Panc1 (cell line): ENCODE measurements around the gene STMND1. TPM values are rescaled to one million over a fixed set of nuclear protein-coding genes. Genes with fewer than 3 reads are reported as not detected.

Source experiments
- ATAC-seq: fragments of 200-7000 bp; cut with Tn5 transposase; 2 replicates; pipeline ENCODE4 v1.9.1; 2020; ENCODE audit warnings: mild to moderate bottlenecking, moderate library complexity
- BruUV-seq: library from RNA; stranded (reverse); fragments of 400-500 nt; replicated peaks from 2 replicates; lab custom pipeline; 2021; lab: Mats Ljungman, UMichigan
- CTCF ChIA-PET: fragments of 300-600 bp; sonication (Branson Sonifier 250); formaldehyde crosslinking; loops from one replicate; lab custom pipeline; 2022; ENCODE audit warnings: antibody characterized with exemption; lab: Charles Lee
- POLR2A ChIA-PET: fragments of 300-600 bp; sonication (Branson Sonifier 250); formaldehyde crosslinking; loops from one replicate; lab custom pipeline; 2022; ENCODE audit warnings: antibody characterized with exemption; lab: Charles Lee
- DNase-seq: peaks from one replicate; pipeline ENCODE4 v3.0.0-alpha.2; 2010; ENCODE audit warnings: low read depth, low spot score
- H3K27ac ChIP-seq: 2 replicates; pipeline ENCODE4 v1.5.1; 2011; ENCODE audit warnings: mild to moderate bottlenecking, low read length, inconsistent platforms
- H3K27me3 ChIP-seq: fragments of 200-500 bp; sonication (Bioruptor generic); 2 replicates; pipeline ENCODE4 v1.6.0; 2014; ENCODE audit warnings: low read length, inconsistent platforms; ENCODE audit not compliant: control insufficient read depth, insufficient read depth
- H3K36me3 ChIP-seq: fragments of 200-500 bp; sonication (Bioruptor generic); 2 replicates; pipeline ENCODE4 v1.5.1; 2014; ENCODE audit warnings: inconsistent platforms, mild to moderate bottlenecking, low read length, moderate library complexity; ENCODE audit not compliant: control insufficient read depth, insufficient read depth
- H3K4me1 ChIP-seq: 2 replicates; pipeline ENCODE4 v1.5.1; 2011; ENCODE audit warnings: inconsistent platforms, mild to moderate bottlenecking, low read length, moderate library complexity; ENCODE audit not compliant: control insufficient read depth, insufficient read depth
- H3K4me3 ChIP-seq, 2 experiments: 2 replicates each; pipeline ENCODE4 v1.5.1; 2011 to 2012; ENCODE audit warnings: low read depth in 2 of 2, low read length in 2 of 2, mild to moderate bottlenecking in 2 of 2, inconsistent platforms in 1 of 2, moderate library complexity in 1 of 2
- H3K9me3 ChIP-seq: fragments of 200-500 bp; sonication (Bioruptor generic); 2 replicates; pipeline ENCODE4 v1.5.1; 2014; ENCODE audit warnings: low read depth, mild to moderate bottlenecking, inconsistent platforms, low read length, moderate library complexity; ENCODE audit not compliant: control insufficient read depth, insufficient read depth
- POLR2AphosphoS5 ChIP-seq: IDR thresholded peaks from 2 replicates; pipeline ENCODE4 v1.6.1; 2012; ENCODE audit warnings: mild to moderate bottlenecking, low read depth, low read length, moderate library complexity
- REST ChIP-seq, 2 experiments: IDR thresholded peaks; 2 replicates each; pipeline ENCODE4 v1.6.1; 2011 to 2012; ENCODE audit warnings: low read depth in 2 of 2, control low read depth in 1 of 2, low read length in 1 of 2, mild to moderate bottlenecking in 1 of 2, moderate library complexity in 1 of 2; ENCODE audit not compliant: insufficient read depth in 1 of 2
- SIN3A ChIP-seq: IDR thresholded peaks from 2 replicates; pipeline ENCODE4 v1.6.1; 2012; ENCODE audit warnings: low read depth, mild to moderate bottlenecking, low read length, moderate library complexity, borderline replicate concordance; ENCODE audit not compliant: insufficient read depth
- TCF7L2 ChIP-seq: IDR thresholded peaks from 2 replicates; pipeline ENCODE4 v1.6.1; 2011; ENCODE audit warnings: mild to moderate bottlenecking, low read depth, low read length, inconsistent platforms
- in situ Hi-C: cut with HindIII; loops from 2 replicates; pipeline ENCODE4 v1.10.0; 2016; ENCODE audit warnings: low sequenced_read_pairs, low pct_unique_long_range_greater_than_20kb
- intact Hi-C: fragments of 100-400 bp; cut with micrococcal nuclease; formaldehyde crosslinking; loops from one replicate; pipeline ENCODE4 v1.10.0; 2022; ENCODE audit not compliant: unreplicated experiment
- total RNA-seq: library from RNA; stranded (reverse); gene quantifications from one replicate; pipeline ENCODE4 v1.2.1, GENCODE V29; 2021; ENCODE audit not compliant: unreplicated experiment
- TF ChIP-seq, protein P1 (sequence below): fragments of 450-650 bp; IDR thresholded peaks from 2 replicates; pipeline ENCODE4 v1.5.1; 2017; ENCODE audit warnings: mild to moderate bottlenecking

STMND1 gene
- total RNA-seq, 1 experiment from 2014 or later, result not detected

GRCh38 chr6:17116117-17116440 lies 14.2 kb downstream of the STMND1 start:
- Histone ChIP-seq H3K27me3 (no peaks in the 10 kb centered on the region; the same call in 1 of the 2 replicates), H3K9me3 (no peaks in the 10 kb centered on the region), H3K4me3 (no peak overlapping the region), H3K27ac (no peak overlapping the region), H3K36me3 (no peaks in the 10 kb centered on the region), H3K4me1 (no peaks in the 10 kb centered on the region)
- DNase-seq (no peak), ATAC-seq (peak; percentile 51)
- ChIA-PET POLR2A (no interaction called here), CTCF (no interaction called here)
- TF ChIP-seq SIN3A, result no peak
- intact Hi-C loops, result no loop called here
- in situ Hi-C loops, result no loop called here
- BruUV-seq, result no TSS peak

DNA sequence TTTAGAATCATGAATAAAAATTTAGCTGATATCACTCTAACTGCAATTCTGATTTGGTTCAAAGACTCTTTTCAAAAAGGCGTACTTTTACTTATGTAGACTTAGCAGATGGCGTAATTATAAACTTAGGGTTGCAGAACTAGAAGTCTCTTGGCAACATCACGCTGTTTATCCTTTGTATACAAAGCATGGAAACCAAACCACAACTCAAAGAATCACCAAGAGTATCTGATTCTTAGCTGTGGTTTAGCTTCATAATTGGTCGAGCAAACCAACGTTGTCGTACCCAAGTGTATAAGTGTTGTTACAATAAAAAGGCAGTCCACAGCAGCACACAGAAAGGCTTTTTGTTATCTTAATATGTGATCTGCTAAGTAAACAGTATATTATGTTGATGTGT lies 18.2 kb downstream of the STMND1 start:
- CTCF ChIA-PET, result no interaction called here
- in situ Hi-C loops, result no loop called here

More for the DNA sequence above, 18.2 kb downstream of the STMND1 start:
- H3K9me3 ChIP-seq, result no peaks in the 10 kb centered on the region
- ATAC-seq (no peak), DNase-seq (no peak)
- intact Hi-C loops, result no loop called here
- BruUV-seq, result no TSS peak
- H3K36me3 ChIP-seq, result no peaks in the 10 kb centered on the region
- H3K4me3 ChIP-seq, result no peak overlapping the region
- H3K27me3 ChIP-seq, result peaks cover 7% of the 10 kb centered on the region; the same call in 1 of the 2 replicates
- H3K4me1 ChIP-seq, result no peaks in the 10 kb centered on the region
- H3K27ac ChIP-seq, result no peak overlapping the region
- POLR2A ChIA-PET, result no interaction called here
- TF ChIP-seq SIN3A (no peak), POLR2AphosphoS5 (no peak), TCF7L2 (no peak), REST (IDR thresholded peaks at IDR 0.05; ENCODE audit: insufficient read depth in 1 of 2, low read depth in 2 of 2, low read length in 1 of 2) (no peak)
- TF ChIP-seq, protein P1, sequence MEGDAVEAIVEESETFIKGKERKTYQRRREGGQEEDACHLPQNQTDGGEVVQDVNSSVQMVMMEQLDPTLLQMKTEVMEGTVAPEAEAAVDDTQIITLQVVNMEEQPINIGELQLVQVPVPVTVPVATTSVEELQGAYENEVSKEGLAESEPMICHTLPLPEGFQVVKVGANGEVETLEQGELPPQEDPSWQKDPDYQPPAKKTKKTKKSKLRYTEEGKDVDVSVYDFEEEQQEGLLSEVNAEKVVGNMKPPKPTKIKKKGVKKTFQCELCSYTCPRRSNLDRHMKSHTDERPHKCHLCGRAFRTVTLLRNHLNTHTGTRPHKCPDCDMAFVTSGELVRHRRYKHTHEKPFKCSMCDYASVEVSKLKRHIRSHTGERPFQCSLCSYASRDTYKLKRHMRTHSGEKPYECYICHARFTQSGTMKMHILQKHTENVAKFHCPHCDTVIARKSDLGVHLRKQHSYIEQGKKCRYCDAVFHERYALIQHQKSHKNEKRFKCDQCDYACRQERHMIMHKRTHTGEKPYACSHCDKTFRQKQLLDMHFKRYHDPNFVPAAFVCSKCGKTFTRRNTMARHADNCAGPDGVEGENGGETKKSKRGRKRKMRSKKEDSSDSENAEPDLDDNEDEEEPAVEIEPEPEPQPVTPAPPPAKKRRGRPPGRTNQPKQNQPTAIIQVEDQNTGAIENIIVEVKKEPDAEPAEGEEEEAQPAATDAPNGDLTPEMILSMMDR, result no peak
